C4-2B (cell line): ENCODE results near the gene DENND1C.

Source experiments
- CTCF ChIP-seq: fragments of 450-650 bp; conservative IDR thresholded peaks from 2 replicates; pipeline ENCODE4 v1.5.1; 2017; ENCODE audit warnings: mild to moderate bottlenecking
- ZFX ChIP-seq: fragments of 450-650 bp; IDR thresholded peaks from 2 replicates; pipeline ENCODE4 v1.6.1; 2017

GRCh38 chr19:6473647-6474046 is 7.9 kb downstream of the DENND1C start:
- no peak for TF ChIP-seq CTCF
- TF ChIP-seq ZFX, result no peak
